Naive B cell (primary cell): Measurements from ENCODE around the gene FAM83G. TPM values are rescaled to one million over a fixed set of nuclear protein-coding genes. Genes with fewer than 3 reads are reported as not detected.

Experiments used
- ATAC-seq, 2 donors: fragments of 150-1000 bp; cut with Tn5 transposase; 2 replicates each; pipeline ENCODE4 v1.10.0; 2021; ENCODE audit warnings: low read depth in 2 of 2, mild to moderate bottlenecking in 2 of 2, moderate library complexity in 2 of 2
- DNase-seq: peaks from one replicate; pipeline ENCODE4 v3.0.0; 2022
- H3K27ac Mint-ChIP-seq, 6 donors: one replicate each; pipeline ENCODE4 v1.8.0; 2020 to 2022; ENCODE audit warnings: mild to moderate bottlenecking in 6 of 6, mixed read lengths in 6 of 6, moderate library complexity in 5 of 6, inconsistent platforms in 2 of 6
- H3K27me3 Mint-ChIP-seq, 3 donors: one replicate each; pipeline ENCODE4 v1.8.0; 2021 to 2022; ENCODE audit warnings: mixed read lengths in 3 of 3, mild to moderate bottlenecking in 1 of 3
- H3K36me3 Mint-ChIP-seq, 2 donors: one replicate each; pipeline ENCODE4 v1.8.0; 2020 to 2022; ENCODE audit warnings: mixed read lengths in 2 of 2, inconsistent platforms in 1 of 2, mild to moderate bottlenecking in 1 of 2
- H3K4me1 Mint-ChIP-seq, 3 donors: one replicate each; pipeline ENCODE4 v1.8.0; 2020 to 2022; ENCODE audit warnings: mixed read lengths in 3 of 3, inconsistent platforms in 1 of 3, mild to moderate bottlenecking in 1 of 3, moderate library complexity in 1 of 3
- H3K4me3 Mint-ChIP-seq, 8 donors: one replicate each; pipeline ENCODE4 v1.8.0; 2020 to 2022; ENCODE audit warnings: mild to moderate bottlenecking in 8 of 8, mixed read lengths in 8 of 8, moderate library complexity in 8 of 8, inconsistent platforms in 2 of 8
- H3K9me3 Mint-ChIP-seq, 7 donors: one replicate each; pipeline ENCODE4 v1.8.0; 2020 to 2022; ENCODE audit warnings: mixed read lengths in 7 of 7, mild to moderate bottlenecking in 5 of 7, inconsistent platforms in 2 of 7, moderate library complexity in 1 of 7
- polyA plus RNA-seq, 6 donors: library from polyadenylated mRNA; unstranded; fragments of 300-500 nt; fragmentation: Illumina TruSeq; gene quantifications; one replicate each; pipeline ENCODE4 v1.2.3, GENCODE V29; 2021; ENCODE audit warnings: low read depth in 6 of 6

Gene FAM83G
- polyA plus RNA-seq, 6 donors from 2014 or later, result 2.5 to 4.4 (median 2.9) TPM

GRCh38 chr17:18970582-18971480, 33.7 kb downstream of the FAM83G start:
- H3K27ac Mint-ChIP-seq, result no peak overlapping the region

GRCh38 chr17:18968945-18969887, 35.3 kb downstream of the FAM83G start:
- Mint-ChIP-seq H3K4me1 (no peaks in the 10 kb centered on the region), H3K4me3 (peak overlapping the region in 1 of 8 donors; percentile 30), H3K27me3 (no peaks in the 10 kb centered on the region), H3K9me3 (no peaks in the 10 kb centered on the region), H3K27ac (peak overlapping the region in 1 of 6 donors; percentile 83), H3K36me3 (no peaks in the 10 kb centered on the region)
- no peak for DNase-seq
- no peak for ATAC-seq

More at GRCh38 chr17:18970582-18971480, 33.7 kb downstream of the FAM83G start:
- no peak overlapping the region for H3K4me3 Mint-ChIP-seq
- H3K36me3 Mint-ChIP-seq, result no peaks in the 10 kb centered on the region
- no peaks in the 10 kb centered on the region for H3K27me3 Mint-ChIP-seq
- no peaks in the 10 kb centered on the region for H3K4me1 Mint-ChIP-seq
- DNase-seq, result no peak
- H3K9me3 Mint-ChIP-seq, result no peaks in the 10 kb centered on the region
- no peak for ATAC-seq

GRCh38 chr17:18968345-18968744, 36.2 kb downstream of the FAM83G start:
- no peaks in the 10 kb centered on the region for H3K9me3 Mint-ChIP-seq
- H3K4me3 Mint-ChIP-seq, result no peak overlapping the region
- H3K27ac Mint-ChIP-seq, result peak overlapping the region in 1 of 6 donors; percentile 21
- H3K4me1 Mint-ChIP-seq, result no peaks in the 10 kb centered on the region
- DNase-seq (no peak), ATAC-seq (no peak)
- H3K36me3 Mint-ChIP-seq, result no peaks in the 10 kb centered on the region
- no peaks in the 10 kb centered on the region for H3K27me3 Mint-ChIP-seq

GRCh38 chr17:18967916-18968315, 36.6 kb downstream of the FAM83G start:
- Mint-ChIP-seq H3K4me3 (no peak overlapping the region), H3K27me3 (no peaks in the 10 kb centered on the region), H3K9me3 (no peaks in the 10 kb centered on the region), H3K27ac (peak overlapping the region in 1 of 6 donors; percentile 66), H3K4me1 (no peaks in the 10 kb centered on the region), H3K36me3 (no peaks in the 10 kb centered on the region)
- ATAC-seq, result no peak
- no peak for DNase-seq

GRCh38 chr17:18966831-18967624, 37.5 kb downstream of the FAM83G start:
- ATAC-seq, result no peak
- no peak overlapping the region for H3K4me3 Mint-ChIP-seq
- H3K27ac Mint-ChIP-seq, result no peak overlapping the region
- no peak for DNase-seq
- no peaks in the 10 kb centered on the region for H3K27me3 Mint-ChIP-seq
- no peaks in the 10 kb centered on the region for H3K36me3 Mint-ChIP-seq
- no peaks in the 10 kb centered on the region for H3K9me3 Mint-ChIP-seq
- peaks cover 0 to 4% (median 0%) of the 10 kb centered on the region in 3 donors for H3K4me1 Mint-ChIP-seq

- Mint-ChIP-seq H3K36me3 (no peaks in the 10 kb centered on the region), H3K27ac (no peak overlapping the region), H3K27me3 (peaks cover 0 to 3% (median 0%) of the 10 kb centered on the region in 3 donors), H3K4me3 (no peak overlapping the region), H3K9me3 (no peaks in the 10 kb centered on the region), H3K4me1 (peaks cover 3 to 9% (median 4%) of the 10 kb centered on the region in 3 donors)
- ATAC-seq (no peak), DNase-seq (no peak)
Observed at GRCh38 chr17:18965530-18966236, 38.9 kb downstream of the FAM83G start.

- ATAC-seq (no peak), DNase-seq (no peak)
- H3K27me3 Mint-ChIP-seq, result peaks cover 0 to 4% (median 0%) of the 10 kb centered on the region in 3 donors
- H3K27ac Mint-ChIP-seq, result peak overlapping the region in 2 of 6 donors; percentile 51 to 88
- H3K36me3 Mint-ChIP-seq, result no peaks in the 10 kb centered on the region
- H3K4me1 Mint-ChIP-seq, result peaks cover 5 to 11% (median 6%) of the 10 kb centered on the region in 3 donors
- H3K9me3 Mint-ChIP-seq, result no peaks in the 10 kb centered on the region
- no peak overlapping the region for H3K4me3 Mint-ChIP-seq
Observed at GRCh38 chr17:18964550-18964949, 40.0 kb downstream of the FAM83G start.

GRCh38 chr17:18964018-18964351, 40.6 kb downstream of the FAM83G start:
- no peak overlapping the region for H3K27ac Mint-ChIP-seq
- ATAC-seq (no peak), DNase-seq (no peak)
- no peaks in the 10 kb centered on the region for H3K36me3 Mint-ChIP-seq
- no peaks in the 10 kb centered on the region for H3K9me3 Mint-ChIP-seq
- H3K27me3 Mint-ChIP-seq, result peaks cover 0 to 4% (median 0%) of the 10 kb centered on the region in 3 donors
- H3K4me3 Mint-ChIP-seq, result no peak overlapping the region
- peaks cover 5 to 11% (median 6%) of the 10 kb centered on the region in 3 donors for H3K4me1 Mint-ChIP-seq

GRCh38 chr17:18963126-18964017, 41.2 kb downstream of the FAM83G start:
- no peaks in the 10 kb centered on the region for H3K9me3 Mint-ChIP-seq
- peaks cover 5 to 11% (median 6%) of the 10 kb centered on the region in 3 donors for H3K4me1 Mint-ChIP-seq
- no peak overlapping the region for H3K4me3 Mint-ChIP-seq
- no peak for ATAC-seq
- peak overlapping the region in 1 of 6 donors; percentile 33 for H3K27ac Mint-ChIP-seq
- H3K36me3 Mint-ChIP-seq, result no peaks in the 10 kb centered on the region
- no peak for DNase-seq
- H3K27me3 Mint-ChIP-seq, result peaks cover 0 to 9% (median 0%) of the 10 kb centered on the region in 3 donors

GRCh38 chr17:18962494-18962815, 42.1 kb downstream of the FAM83G start:
- Mint-ChIP-seq H3K9me3 (no peaks in the 10 kb centered on the region), H3K4me1 (peaks cover 5 to 11% (median 6%) of the 10 kb centered on the region in 3 donors), H3K36me3 (no peaks in the 10 kb centered on the region), H3K4me3 (peak overlapping the region in 1 of 8 donors; percentile 53), H3K27me3 (peaks cover 0 to 9% (median 0%) of the 10 kb centered on the region in 3 donors), H3K27ac (peak overlapping the region in 2 of 6 donors; percentile 48 to 77)
- no peak for DNase-seq
- no peak for ATAC-seq

- DNase-seq, result no peak
- peaks cover 0 to 9% (median 0%) of the 10 kb centered on the region in 3 donors for H3K27me3 Mint-ChIP-seq
- no peak for ATAC-seq
- peak overlapping the region in 2 of 6 donors; percentile 70 to 77 for H3K27ac Mint-ChIP-seq
- no peaks in the 10 kb centered on the region for H3K36me3 Mint-ChIP-seq
- no peaks in the 10 kb centered on the region for H3K9me3 Mint-ChIP-seq
- H3K4me1 Mint-ChIP-seq, result peaks cover 5 to 11% (median 6%) of the 10 kb centered on the region in 3 donors
- H3K4me3 Mint-ChIP-seq, result no peak overlapping the region
Observed at GRCh38 chr17:18961634-18962493, 42.7 kb downstream of the FAM83G start.
